ENCODE results near the gene OR2AE1.

DNA sequence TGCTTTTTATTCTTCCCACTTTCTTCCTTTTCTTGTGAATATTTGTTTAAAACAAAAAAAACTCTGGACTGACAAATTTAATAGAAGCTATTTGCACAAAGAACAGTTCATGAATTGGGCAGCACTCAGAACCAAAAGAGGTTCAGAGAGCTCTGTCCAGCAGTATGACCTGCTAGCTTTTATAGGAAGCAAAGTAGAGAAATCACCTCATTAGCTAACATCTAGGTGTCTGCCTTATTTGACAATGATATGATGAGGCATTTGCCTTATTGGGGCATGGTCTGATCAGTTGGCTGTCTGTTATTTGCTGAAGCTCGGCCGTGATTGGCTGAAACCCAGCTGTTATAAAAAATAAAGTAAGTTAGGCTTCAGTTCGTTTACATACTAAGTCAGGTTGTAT is 43.3 kb upstream of the OR2AE1 start:
- no peak for TF ChIP-seq CTCF (IDR thresholded peaks at IDR 0.05)
- TF ChIP-seq POLR2A (IDR thresholded peaks at IDR 0.05): no peak
- no peak for TF ChIP-seq POLR2AphosphoS5 (IDR thresholded peaks at IDR 0.05)

Data from breast epithelium (tissue), 3 donors.